H1 (cell line): ENCODE measurements around the gene BCAS3. TPM values are rescaled to one million over a fixed set of nuclear protein-coding genes. Genes with fewer than 3 reads are reported as not detected.

ENCODE experiments used
- CTCF ChIA-PET: fragments of 300-600 bp; sonication (Branson Sonifier 250); formaldehyde crosslinking; loops from one replicate; lab custom pipeline; 2021; ENCODE audit not compliant: partially characterized antibody; lab: Charles Lee
- POLR2A ChIA-PET: fragments of 300-600 bp; sonication (Branson Sonifier 250); formaldehyde crosslinking; loops from one replicate; lab custom pipeline; 2021; ENCODE audit warnings: inconsistent platforms; ENCODE audit not compliant: partially characterized antibody; lab: Charles Lee
- DNase-seq, 2 experiments: peaks; one replicate each; pipeline versions ENCODE4 v3.0.0 to v3.0.0-alpha.2; 2010 to 2022; ENCODE audit warnings: low spot score in 2 of 2, low read depth in 1 of 2, mixed read lengths in 1 of 2
- FAIRE-seq: peaks from 2 replicates; lab custom pipeline; 2011; peaks lifted over from hg19 to GRCh38; lab: Jason Lieb, UNC
- H2AFZ ChIP-seq: 2 replicates; pipeline ENCODE4 v1.8.1; 2012; ENCODE audit warnings: low read length, inconsistent platforms
- H2AK5ac ChIP-seq: 2 replicates; pipeline ENCODE4 v1.6.1; 2013; ENCODE audit warnings: low read depth, low read length
- H2BK120ac ChIP-seq: replicated peaks from 2 replicates; pipeline ENCODE3; 2013; ENCODE audit warnings: low read depth, low read length, inconsistent platforms
- H2BK12ac ChIP-seq: 2 replicates; pipeline ENCODE4 v1.6.1; 2013; ENCODE audit warnings: low read depth, low read length
- H2BK15ac ChIP-seq: 2 replicates; pipeline ENCODE4 v1.6.1; 2013; ENCODE audit warnings: low read length
- H2BK20ac ChIP-seq: 2 replicates; pipeline ENCODE4 v1.6.1; 2013; ENCODE audit warnings: low read length
- H2BK5ac ChIP-seq: 2 replicates; pipeline ENCODE4 v1.6.1; 2013; ENCODE audit warnings: low read depth, low read length
- H3K14ac ChIP-seq: 2 replicates; pipeline ENCODE4 v1.6.1; 2013; ENCODE audit warnings: inconsistent platforms; ENCODE audit not compliant: insufficient read length
- H3K18ac ChIP-seq: 2 replicates; pipeline ENCODE4 v1.6.1; 2013; ENCODE audit warnings: low read length; ENCODE audit errors: extremely low read depth
- H3K23ac ChIP-seq: 2 replicates; pipeline ENCODE4 v1.6.1; 2013; ENCODE audit warnings: inconsistent platforms; ENCODE audit not compliant: insufficient read length
- H3K23me2 ChIP-seq: 2 replicates; pipeline ENCODE4 v1.6.1; 2013; ENCODE audit warnings: low read depth, low read length
- H3K27ac ChIP-seq: 2 replicates; pipeline ENCODE4 v1.6.1; 2011; ENCODE audit warnings: low read depth, low read length, inconsistent platforms
- H3K27me3 ChIP-seq, 4 experiments: replicated peaks in 1 of 4; 1 replicate in 1 of 4; 2 replicates in 3 of 4; pipeline versions ENCODE4 v1.6.1 to v1.8.1; 2011 to 2013; ENCODE audit warnings: low read length in 3 of 4, mild to moderate bottlenecking in 3 of 4, inconsistent platforms in 2 of 4, mixed read lengths in 2 of 4, moderate library complexity in 1 of 4; ENCODE audit not compliant: control insufficient read depth in 3 of 4, insufficient read depth in 3 of 4; ENCODE audit errors: extremely low read depth in 1 of 4
- H3K36me3 ChIP-seq, 4 experiments: 2 replicates each; pipeline versions ENCODE4 v1.6.1 to v1.8.1; 2011 to 2013; ENCODE audit warnings: mild to moderate bottlenecking in 4 of 4, low read length in 3 of 4, moderate library complexity in 2 of 4, control low read depth in 1 of 4, inconsistent platforms in 1 of 4; ENCODE audit not compliant: insufficient read depth in 4 of 4, control insufficient read depth in 2 of 4
- H3K4ac ChIP-seq: replicated peaks from 2 replicates; pipeline ENCODE3; 2013; ENCODE audit warnings: low read length, low read depth, mixed read lengths, inconsistent platforms; ENCODE audit not compliant: insufficient read length
- H3K4me1 ChIP-seq, 4 experiments: replicated peaks in 1 of 4; 1 replicate in 1 of 4; 2 replicates in 3 of 4; pipeline versions ENCODE4 v1.6.1 to v1.8.1; 2011 to 2013; ENCODE audit warnings: low read length in 3 of 4, inconsistent platforms in 2 of 4, mixed read lengths in 1 of 4; ENCODE audit not compliant: insufficient read depth in 4 of 4, control insufficient read depth in 3 of 4
- H3K4me2 ChIP-seq, 2 experiments: 2 replicates each; pipeline versions ENCODE4 v1.6.1 to v1.8.1; 2011 to 2013; ENCODE audit warnings: low read depth in 2 of 2, low read length in 2 of 2, control low read depth in 1 of 2, inconsistent platforms in 1 of 2, mild to moderate bottlenecking in 1 of 2; ENCODE audit not compliant: insufficient read depth in 1 of 2
- H3K4me3 ChIP-seq, 4 experiments: fragments of 200-600, 300-600 bp in 1 of 4; sonication (generic), shearing (Covaris generic), sonication (Bioruptor Twin) in 1 of 4; 2 replicates each; pipeline versions ENCODE4 v1.5.1 to v1.8.1; 2011 to 2016; ENCODE audit warnings: low read length in 4 of 4, low read depth in 3 of 4, control low read depth in 2 of 4, inconsistent platforms in 2 of 4, mild to moderate bottlenecking in 2 of 4, mixed read lengths in 1 of 4, moderate library complexity in 1 of 4; ENCODE audit not compliant: insufficient read depth in 2 of 4; ENCODE audit errors: extremely low read depth in 1 of 4
- H3K56ac ChIP-seq: replicated peaks from 2 replicates; pipeline ENCODE3; 2013; ENCODE audit warnings: low read depth, mild to moderate bottlenecking, mixed read lengths, low read length, inconsistent platforms; ENCODE audit not compliant: insufficient read length
- H3K79me1 ChIP-seq: 2 replicates; pipeline ENCODE4 v1.6.1; 2013; ENCODE audit warnings: low read depth, low read length, control low read depth
- H3K79me2 ChIP-seq, 2 experiments: 2 replicates each; pipeline versions ENCODE4 v1.6.1 to v1.8.1; 2012 to 2013; ENCODE audit warnings: low read length in 2 of 2, mild to moderate bottlenecking in 2 of 2, inconsistent platforms in 1 of 2; ENCODE audit not compliant: insufficient read depth in 2 of 2, control insufficient read depth in 1 of 2
- H3K9ac ChIP-seq, 4 experiments: replicated peaks in 1 of 4; 1 replicate in 1 of 4; 2 replicates in 3 of 4; pipeline versions ENCODE4 v1.6.1 to v1.8.1; 2011 to 2013; ENCODE audit warnings: low read depth in 3 of 4, low read length in 3 of 4, control low read depth in 2 of 4, mild to moderate bottlenecking in 2 of 4, moderate library complexity in 2 of 4, inconsistent platforms in 1 of 4; ENCODE audit errors: extremely low read depth in 1 of 4
- H3K9me3 ChIP-seq, 2 experiments: 2 replicates each; pipeline versions ENCODE4 v1.6.1 to v1.8.1; 2012 to 2013; ENCODE audit warnings: mild to moderate bottlenecking in 2 of 2, moderate library complexity in 2 of 2, control low read depth in 1 of 2, inconsistent platforms in 1 of 2, low read depth in 1 of 2, low read length in 1 of 2, mixed read lengths in 1 of 2; ENCODE audit not compliant: insufficient read depth in 2 of 2
- H4K20me1 ChIP-seq, 2 experiments: replicated peaks in 1 of 2; 2 replicates each; pipeline versions ENCODE3 to v1.8.1; 2011 to 2013; ENCODE audit warnings: inconsistent platforms in 2 of 2, low read length in 2 of 2, mild to moderate bottlenecking in 1 of 2; ENCODE audit not compliant: insufficient read depth in 2 of 2, control insufficient read depth in 1 of 2
- H4K5ac ChIP-seq: 2 replicates; pipeline ENCODE4 v1.6.1; 2013; ENCODE audit warnings: low read length, low read depth, mixed read lengths, inconsistent platforms; ENCODE audit not compliant: insufficient read length
- H4K8ac ChIP-seq: 2 replicates; pipeline ENCODE4 v1.8.0; 2013; ENCODE audit warnings: mild to moderate bottlenecking, moderate library complexity, low read length, inconsistent platforms; ENCODE audit not compliant: insufficient read depth; ENCODE audit errors: extremely low read depth
- H4K91ac ChIP-seq: replicated peaks from 2 replicates; pipeline ENCODE3; 2013; ENCODE audit warnings: low read length, mixed read lengths, inconsistent platforms; ENCODE audit not compliant: insufficient read length
- ATF2 ChIP-seq: IDR thresholded peaks from 2 replicates; pipeline ENCODE4 v1.6.1; 2012; ENCODE audit warnings: low read length, inconsistent platforms
- BACH1 ChIP-seq: IDR thresholded peaks from 2 replicates; pipeline ENCODE4 v1.6.1; 2012; ENCODE audit warnings: low read length, improper control_type of control experiment
- CREB1 ChIP-seq: IDR thresholded peaks from 2 replicates; pipeline ENCODE4 v1.6.1; 2012; ENCODE audit warnings: inconsistent platforms
- GABPA ChIP-seq: IDR thresholded peaks from 2 replicates; pipeline ENCODE4 v1.6.1; 2011; ENCODE audit warnings: mild to moderate bottlenecking, low read length, moderate library complexity, borderline replicate concordance; ENCODE audit not compliant: insufficient read depth
- MAFK ChIP-seq: IDR thresholded peaks from 2 replicates; pipeline ENCODE4 v1.6.1; 2012; ENCODE audit warnings: low read depth, mild to moderate bottlenecking, improper control_type of control experiment, low read length
- MAX ChIP-seq: IDR thresholded peaks from 2 replicates; pipeline ENCODE4 v1.6.1; 2012; ENCODE audit warnings: inconsistent platforms
- PHF8 ChIP-seq: fragments of 200-600 bp; sonication (generic); conservative IDR thresholded peaks from 2 replicates; pipeline ENCODE4 v1.7.1; 2012; ENCODE audit warnings: low read depth, mild to moderate bottlenecking, inconsistent platforms, low read length, moderate library complexity
- POU5F1 ChIP-seq: IDR thresholded peaks from 2 replicates; pipeline ENCODE4 v1.6.1; 2011; ENCODE audit warnings: low read depth, mild to moderate bottlenecking, low read length, moderate library complexity
- RNF2 ChIP-seq: fragments of 200-900, 300-1000 bp; sonication (generic); IDR thresholded peaks from 2 replicates; pipeline ENCODE4 v1.7.1; 2016; ENCODE audit warnings: borderline replicate concordance, low read depth, mild to moderate bottlenecking, antibody characterized with exemption, low read length; ENCODE audit not compliant: poor library complexity, severe bottlenecking; ENCODE audit errors: missing control alignments
- SIN3A ChIP-seq, 2 experiments: IDR thresholded peaks in 1 of 2; conservative IDR thresholded peaks in 1 of 2; 2 replicates each; pipeline ENCODE4 v1.6.1; 2011 to 2012; ENCODE audit warnings: low read length in 2 of 2, improper control_type of control experiment in 1 of 2, low read depth in 1 of 2, mild to moderate bottlenecking in 1 of 2
- SIX5 ChIP-seq: IDR thresholded peaks from 2 replicates; pipeline ENCODE4 v1.6.1; 2011; ENCODE audit warnings: mild to moderate bottlenecking, low read depth, low read length
- SP2 ChIP-seq: IDR thresholded peaks from 2 replicates; pipeline ENCODE4 v1.6.1; 2012; ENCODE audit warnings: mild to moderate bottlenecking, low read length, inconsistent platforms
- ZNF274 ChIP-seq: IDR thresholded peaks from 2 replicates; pipeline ENCODE4 v1.7.0; 2012; ENCODE audit warnings: low read length, borderline replicate concordance; ENCODE audit errors: extremely low read depth
- WGBS, 2 experiments: shearing (Covaris generic) in 1 of 2; methylation state at CpG; one replicate each; pipeline versions ENCODE4 v1.1.6 to v1.1.7; 2013 to 2015; ENCODE audit warnings: low lambda C conversion rate in 2 of 2, mixed read lengths in 2 of 2, inconsistent platforms in 1 of 2, low coverage in 1 of 2, missing lambda C conversion rate in 1 of 2; ENCODE audit not compliant: insufficient replicate concordance in 2 of 2, insufficient coverage in 1 of 2, insufficient read length in 1 of 2; ENCODE audit errors: extremely low coverage in 1 of 2, missing lambda C conversion rate in 1 of 2; 5-methylcytosine and 5-hydroxymethylcytosine counted together
- polyA plus RNA-seq, 7 experiments: library from polyadenylated mRNA; depleted of rRNA in 3 of 7; stranded (reverse) in 5 of 7; unstranded in 2 of 7; fragments of >200 nt in 5 of 7; fragments of 200-250 nt in 2 of 7; gene quantifications; 1 replicate in 5 of 7; 2 replicates in 1 of 7; 4 replicates in 1 of 7; pipeline versions ENCODE4 v1.2.1 to v1.2.3, GENCODE V29; 2011 to 2013; ENCODE audit warnings: missing spikeins in 2 of 7, mixed read lengths in 2 of 7
- total RNA-seq: library from RNA; stranded (reverse); fragmentation: NEBNext Ultra II Directional; extraction: Animal tissue kit (Norgen Biotek cat#: 25700); gene quantifications from 2 replicates; pipeline ENCODE4 v1.2.1, GENCODE V29; 2021

BCAS3 gene
- total and polyA plus RNA-seq, 2 of the 8 experiments (the other 6 are each of a cell fraction or from before 2014, with no cell fraction given), result 9.9 to 13.3 TPM

GRCh38 chr17:60757437-60757836, 79.8 kb downstream of the BCAS3 start:
- Histone ChIP-seq H3K23ac (no peak overlapping the region), H3K79me1 (no peaks in the 10 kb centered on the region), H2AFZ (no peak overlapping the region), H2BK12ac (no peak overlapping the region), H3K9me3 (no peaks in the 10 kb centered on the region), H3K27me3 (no peaks in the 10 kb centered on the region), H3K27ac (no peak overlapping the region), H3K4me3 (no peak overlapping the region), H3K4me1 (no peaks in the 10 kb centered on the region), H3K23me2 (no peaks in the 10 kb centered on the region), H3K9ac (no peak overlapping the region), H3K36me3 (no peaks in the 10 kb centered on the region), H4K5ac (no peak overlapping the region), H2BK20ac (no peak overlapping the region), H4K20me1 (no peaks in the 10 kb centered on the region), H2BK15ac (no peak overlapping the region), H3K4ac (no peak overlapping the region), H4K91ac (no peak overlapping the region), H3K56ac (no peak overlapping the region), H3K79me2 (no peaks in the 10 kb centered on the region), H2BK120ac (no peak overlapping the region), H2AK5ac (no peak overlapping the region), H2BK5ac (no peak overlapping the region), H3K14ac (no peak overlapping the region), H3K18ac (no peak overlapping the region), H3K4me2 (no peak overlapping the region), H4K8ac (no peak overlapping the region)
- POLR2A ChIA-PET, result no interaction called here
- DNase-seq, result no peak
- CTCF ChIA-PET, result no interaction called here
- 92% methylated on average over 1 of the region's 1 CpG; no CpG with 5 or more reads in 1 of the 2 experiments for WGBS, 2 experiments
- no peak for FAIRE-seq
- no peak for TF ChIP-seq BACH1
- no peak for TF ChIP-seq RNF2
- no peak for TF ChIP-seq ATF2
- no peak for TF ChIP-seq SIN3A (conservative IDR thresholded peaks at IDR 0.05 in 1 of 2, IDR thresholded peaks at IDR 0.05 in 1 of 2; ENCODE audit: low read depth in 1 of 2, low read length in 2 of 2)
- TF ChIP-seq PHF8, result no peak
- no peak for TF ChIP-seq GABPA
- no peak for TF ChIP-seq MAFK
- TF ChIP-seq POU5F1, result no peak
- no peak for TF ChIP-seq ZNF274
- no peak for TF ChIP-seq MAX
- no peak for TF ChIP-seq CREB1
- TF ChIP-seq SP2, result no peak
- no peak for TF ChIP-seq SIX5
